Measurements from ENCODE around the gene SLC15A4. TPM values are rescaled to one million over a fixed set of nuclear protein-coding genes. Genes with fewer than 3 reads are reported as not detected.
"Not testable (repeated sequence)": the region's sequence is repeated elsewhere in the genome, so short reads cannot be mapped to it uniquely, and the experiment has no call there.

Gene SLC15A4
- total and polyA plus RNA-seq, 4 experiments from 2014 or later: 2.0 to 14.6 (median 10.0) TPM

DNA sequence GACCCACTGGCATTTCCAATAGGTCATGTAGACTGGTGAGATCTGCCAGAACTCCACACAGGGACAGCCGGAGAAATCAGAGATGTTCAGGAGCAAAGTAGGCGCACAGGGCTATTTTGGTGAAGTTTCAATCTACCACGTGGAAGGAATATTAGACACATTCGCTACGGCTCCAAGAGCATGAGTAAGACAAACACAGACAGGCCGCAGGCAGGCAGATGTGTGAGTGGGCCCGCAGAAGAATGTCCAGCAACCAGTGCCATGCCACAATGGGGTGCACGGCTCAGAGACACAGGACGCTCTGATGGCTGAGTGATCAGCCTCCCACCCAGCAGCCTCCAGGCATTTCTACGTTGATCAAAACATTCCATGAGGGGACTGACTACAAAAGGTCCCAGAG lies 10.4 kb downstream of the SLC15A4 start:
- Histone ChIP-seq H3K36me3 (ENCODE audit: insufficient read depth, low read length) (peaks cover 15% of the 10 kb centered on the region), H3K27me3 (ENCODE audit: insufficient read depth, low read length) (no peaks in the 10 kb centered on the region), H3K27ac (ENCODE audit: low read depth, low read length) (no peak overlapping the region), H3K4me3 (ENCODE audit: low read length in 2 of 2) (no peak overlapping the region), H3K4me1 (ENCODE audit: insufficient read depth, low read length) (peaks cover 39% of the 10 kb centered on the region), H3K9me3 (ENCODE audit: control insufficient read depth in 1 of 2, low read length in 2 of 2) (no peaks in the 10 kb centered on the region)
- H3K27ac Mint-ChIP-seq: no peak overlapping the region
- POLR2A ChIA-PET (ENCODE audit: partially characterized antibody): no interaction called here
- no peak for DNase-seq
- CTCF ChIA-PET (ENCODE audit: partially characterized antibody): no interaction called here
- H3K36me3 Mint-ChIP-seq: peaks cover 35 to 42% of the 10 kb centered on the region in 2 donors
- H3K4me3 Mint-ChIP-seq: no peak overlapping the region
- intact Hi-C loops (cut with micrococcal nuclease): no loop called here
- H3K27me3 Mint-ChIP-seq: no peaks in the 10 kb centered on the region
- H3K4me1 Mint-ChIP-seq: peaks cover 44 to 63% (median 53%) of the 10 kb centered on the region in 4 donors
- no peaks in the 10 kb centered on the region for H3K9me3 Mint-ChIP-seq

DNA sequence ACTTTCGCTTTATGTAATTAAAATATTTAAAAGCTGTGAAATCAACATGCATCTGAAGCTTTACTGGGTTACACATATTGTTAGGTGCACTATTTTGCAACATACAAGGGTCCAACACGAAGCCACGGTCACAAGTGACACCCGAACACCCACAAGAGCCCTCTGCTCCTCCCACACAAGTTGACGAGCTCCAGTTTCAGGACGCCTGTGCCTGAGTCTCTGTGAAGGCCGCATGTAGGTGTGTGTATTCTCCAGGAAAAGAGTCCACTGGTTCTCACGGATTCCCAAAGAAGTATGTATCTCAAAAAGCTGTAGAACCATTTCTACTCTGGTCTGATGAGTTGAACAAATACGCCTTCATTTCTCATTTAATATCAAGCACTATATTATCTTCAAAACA lies 12.0 kb downstream of the SLC15A4 start:
- Histone ChIP-seq H3K4me3 (ENCODE audit: low read length in 2 of 2) (peak overlapping the region in 1 of 2 donors; percentile 29), H3K9me3 (ENCODE audit: control insufficient read depth in 1 of 2, low read length in 2 of 2) (no peaks in the 10 kb centered on the region), H3K27ac (ENCODE audit: low read depth, low read length) (no peak overlapping the region), H3K36me3 (ENCODE audit: insufficient read depth, low read length) (peaks cover 16% of the 10 kb centered on the region), H3K4me1 (ENCODE audit: insufficient read depth, low read length) (peaks cover 32% of the 10 kb centered on the region), H3K27me3 (ENCODE audit: insufficient read depth, low read length) (no peaks in the 10 kb centered on the region)
- intact Hi-C loops (cut with micrococcal nuclease): no loop called here
- no peaks in the 10 kb centered on the region for H3K9me3 Mint-ChIP-seq
- CTCF ChIA-PET (ENCODE audit: partially characterized antibody): no interaction called here
- peak overlapping the region; percentile 37 to 78 (median 62) for H3K4me3 Mint-ChIP-seq
- H3K27me3 Mint-ChIP-seq: no peaks in the 10 kb centered on the region
- POLR2A ChIA-PET (ENCODE audit: partially characterized antibody): no interaction called here
- H3K4me1 Mint-ChIP-seq: peaks cover 33 to 47% (median 39%) of the 10 kb centered on the region in 4 donors
- H3K36me3 Mint-ChIP-seq: peaks cover 44 to 52% of the 10 kb centered on the region in 2 donors
- no peak for DNase-seq
- peak overlapping the region; percentile 43 to 87 (median 72) for H3K27ac Mint-ChIP-seq

DNA sequence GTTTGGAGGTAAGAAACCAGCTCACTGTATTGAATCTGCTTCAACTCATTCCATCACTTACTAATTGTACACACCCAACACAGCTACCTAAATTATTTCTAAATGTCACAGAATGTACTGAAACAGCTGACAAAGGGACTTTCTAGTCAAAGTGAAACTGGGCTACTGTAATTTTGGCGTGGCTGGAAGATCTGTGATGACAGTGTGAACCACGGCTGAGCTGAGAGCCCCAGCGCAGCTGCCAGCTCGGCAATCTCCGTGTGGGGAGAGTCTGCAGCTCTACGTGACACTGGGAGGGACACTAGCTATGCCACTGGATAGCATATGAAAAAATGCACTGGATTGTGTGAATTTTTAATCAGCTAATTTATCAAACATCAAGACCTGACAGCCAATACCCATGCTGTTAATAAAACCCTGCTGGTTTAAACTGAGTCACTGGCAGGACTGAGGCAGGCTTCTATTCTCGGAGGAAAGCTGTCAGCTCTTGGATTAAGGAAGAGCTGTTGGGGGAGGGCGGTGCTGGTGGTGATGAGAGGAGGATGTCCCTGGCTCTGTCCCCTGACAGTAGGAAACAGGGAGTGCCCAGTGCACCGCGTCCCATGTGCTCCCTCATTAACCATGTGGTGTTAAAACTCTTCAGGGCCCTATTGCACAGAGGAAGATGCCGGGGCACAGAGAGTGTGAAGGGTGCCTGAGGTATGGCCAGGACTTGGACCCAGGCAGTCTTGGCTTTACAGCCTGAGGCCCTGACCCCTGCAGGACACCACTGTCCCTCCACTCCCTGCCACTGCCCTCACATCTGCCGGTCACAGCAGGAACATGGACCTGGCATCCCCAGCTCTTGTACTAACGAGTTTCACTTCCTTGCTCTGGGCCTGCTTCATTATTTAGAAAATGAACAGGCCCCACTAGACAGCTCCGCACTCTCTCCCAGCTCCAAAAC lies 13.3 kb downstream of the SLC15A4 start:
- Mint-ChIP-seq H3K27me3 (no peaks in the 10 kb centered on the region), H3K27ac (peak overlapping the region in 6 of 7 donors; percentile 62 to 94 (median 80)), H3K4me1 (peaks cover 31 to 41% (median 34%) of the 10 kb centered on the region in 4 donors), H3K36me3 (peaks cover 51 to 58% of the 10 kb centered on the region in 2 donors), H3K4me3 (peak overlapping the region in 6 of 8 donors; percentile 40 to 67 (median 54)), H3K9me3 (no peaks in the 10 kb centered on the region)
- ChIA-PET POLR2A (ENCODE audit: partially characterized antibody) (interaction anchor here (0.6 kb wide), 1 partner anchor 13 kb away, joined by 3 read pairs; the partner anchor contains the start of gene SLC15A4), CTCF (ENCODE audit: partially characterized antibody) (interaction anchor here (0.9 kb wide), 1 partner anchor 12 kb away, joined by 5 read pairs; no protein-coding TSS in a partner anchor)
- Histone ChIP-seq H3K27me3 (ENCODE audit: insufficient read depth, low read length) (no peaks in the 10 kb centered on the region), H3K9me3 (ENCODE audit: control insufficient read depth in 1 of 2, low read length in 2 of 2) (no peaks in the 10 kb centered on the region), H3K27ac (ENCODE audit: low read depth, low read length) (no peak overlapping the region), H3K36me3 (ENCODE audit: insufficient read depth, low read length) (peaks cover 16% of the 10 kb centered on the region), H3K4me1 (ENCODE audit: insufficient read depth, low read length) (peaks cover 32% of the 10 kb centered on the region), H3K4me3 (ENCODE audit: low read length in 2 of 2) (no peak overlapping the region)
- intact Hi-C loops (cut with micrococcal nuclease): no loop called here
- no peak for DNase-seq

DNA sequence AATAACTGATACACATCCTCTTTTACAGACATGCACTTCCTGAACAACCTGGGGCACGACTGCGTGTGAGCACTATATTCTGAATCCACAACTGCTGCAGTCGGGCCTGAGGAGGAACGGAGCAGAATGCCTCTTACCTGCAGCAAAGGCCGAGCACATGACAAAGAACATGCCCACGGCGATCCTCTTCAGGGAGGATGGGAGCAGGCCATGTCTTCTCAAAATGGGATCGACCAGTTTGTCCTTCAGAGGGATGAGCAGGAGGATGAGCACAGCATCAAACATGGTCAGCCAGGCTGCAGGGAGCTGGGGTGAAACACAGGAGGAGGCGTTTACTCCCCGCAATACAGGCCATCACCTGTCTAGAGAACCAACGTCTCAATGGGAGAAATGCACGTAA lies 15.1 kb downstream of the SLC15A4 start:
- ChIA-PET POLR2A (ENCODE audit: partially characterized antibody) (no interaction called here), CTCF (ENCODE audit: partially characterized antibody) (no interaction called here)
- Histone ChIP-seq H3K27me3 (ENCODE audit: insufficient read depth, low read length) (no peaks in the 10 kb centered on the region), H3K9me3 (ENCODE audit: control insufficient read depth in 1 of 2, low read length in 2 of 2) (no peaks in the 10 kb centered on the region), H3K27ac (ENCODE audit: low read depth, low read length) (no peak overlapping the region), H3K4me1 (ENCODE audit: insufficient read depth, low read length) (peaks cover 32% of the 10 kb centered on the region), H3K4me3 (ENCODE audit: low read length in 2 of 2) (no peak overlapping the region), H3K36me3 (ENCODE audit: insufficient read depth, low read length) (peaks cover 7% of the 10 kb centered on the region)
- Mint-ChIP-seq H3K4me1 (peaks cover 29 to 31% (median 30%) of the 10 kb centered on the region in 4 donors), H3K4me3 (no peak overlapping the region), H3K36me3 (peaks cover 50 to 52% of the 10 kb centered on the region in 2 donors), H3K9me3 (no peaks in the 10 kb centered on the region), H3K27me3 (no peaks in the 10 kb centered on the region), H3K27ac (peak overlapping the region in 2 of 7 donors; percentile 42)
- no peak for DNase-seq
- intact Hi-C loops (cut with micrococcal nuclease): no loop called here

DNA sequence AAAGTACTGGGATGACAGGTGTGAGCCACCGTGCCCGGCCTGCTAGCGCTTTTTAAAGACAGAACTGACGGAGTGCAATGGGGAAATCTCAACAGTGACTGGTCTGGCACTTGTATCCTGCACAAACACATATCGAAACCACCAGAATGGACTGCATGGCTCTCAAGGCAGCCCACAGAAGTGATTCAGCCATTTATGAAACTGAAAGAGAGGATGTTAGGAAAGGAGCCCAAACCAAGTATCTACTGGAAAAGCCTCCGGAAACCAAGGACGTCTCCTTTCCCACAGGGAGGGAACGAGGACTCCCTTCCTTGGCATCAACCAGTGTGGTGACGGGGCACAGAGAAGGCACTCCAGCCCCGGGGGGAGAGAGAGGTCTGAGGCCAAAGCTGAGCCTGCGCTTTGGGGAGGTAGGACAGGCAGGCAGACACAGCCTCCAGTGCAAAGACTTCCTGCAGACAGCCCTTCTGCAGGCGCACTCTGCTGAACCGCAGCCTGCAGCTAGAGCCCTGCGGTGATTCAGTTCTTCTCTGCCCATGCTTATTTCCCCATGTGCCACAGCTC lies 16.5 kb downstream of the SLC15A4 start:
- Mint-ChIP-seq H3K4me1 (peaks cover 25 to 29% (median 28%) of the 10 kb centered on the region in 4 donors), H3K4me3 (no peak overlapping the region), H3K36me3 (peaks cover 52 to 55% of the 10 kb centered on the region in 2 donors), H3K27ac (no peak overlapping the region), H3K9me3 (no peaks in the 10 kb centered on the region), H3K27me3 (no peaks in the 10 kb centered on the region)
- ChIA-PET POLR2A (ENCODE audit: partially characterized antibody) (no interaction called here), CTCF (ENCODE audit: partially characterized antibody) (no interaction called here)
- peaks cover 7% of the 10 kb centered on the region for H3K36me3 ChIP-seq (ENCODE audit: insufficient read depth, low read length)
- H3K27ac ChIP-seq (ENCODE audit: low read depth, low read length): no peak overlapping the region
- H3K4me1 ChIP-seq (ENCODE audit: insufficient read depth, low read length): peaks cover 24% of the 10 kb centered on the region
- no peaks in the 10 kb centered on the region for H3K9me3 ChIP-seq (ENCODE audit: control insufficient read depth in 1 of 2, low read length in 2 of 2)
- no peak overlapping the region for H3K4me3 ChIP-seq (ENCODE audit: low read length in 2 of 2)
- no peak for DNase-seq
- intact Hi-C loops (cut with micrococcal nuclease): no loop called here
- no peaks in the 10 kb centered on the region for H3K27me3 ChIP-seq (ENCODE audit: insufficient read depth, low read length)

DNA sequence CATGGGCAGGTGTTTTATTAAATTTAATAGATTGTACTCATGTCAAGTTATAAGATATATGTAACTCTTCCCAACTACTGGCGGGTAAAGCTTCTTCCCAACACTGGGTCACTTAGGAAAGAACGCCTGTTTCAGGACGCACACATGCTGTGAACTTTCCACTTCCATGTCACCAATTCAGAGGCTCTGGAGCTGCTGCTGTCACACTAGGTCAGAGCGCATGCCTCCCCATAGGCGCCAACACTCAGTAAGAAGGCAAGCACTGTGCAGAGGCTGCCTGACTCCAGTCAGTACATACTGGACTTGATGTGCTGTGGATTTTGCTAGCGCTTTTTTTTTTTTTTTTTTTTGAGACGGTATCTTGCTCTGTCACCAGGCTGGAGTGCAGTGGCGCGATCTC lies 17.2 kb downstream of the SLC15A4 start:
- Histone ChIP-seq H3K4me3 (ENCODE audit: low read length in 2 of 2) (no peak overlapping the region), H3K27ac (ENCODE audit: low read depth, low read length) (no peak overlapping the region), H3K4me1 (ENCODE audit: insufficient read depth, low read length) (peaks cover 19% of the 10 kb centered on the region), H3K9me3 (ENCODE audit: control insufficient read depth in 1 of 2, low read length in 2 of 2) (no peaks in the 10 kb centered on the region), H3K36me3 (ENCODE audit: insufficient read depth, low read length) (peaks cover 7% of the 10 kb centered on the region), H3K27me3 (ENCODE audit: insufficient read depth, low read length) (no peaks in the 10 kb centered on the region)
- Mint-ChIP-seq H3K4me1 (peaks cover 20 to 24% (median 22%) of the 10 kb centered on the region in 4 donors), H3K36me3 (peaks cover 52 to 57% of the 10 kb centered on the region in 2 donors), H3K27ac (peak overlapping the region in 1 of 7 donors; percentile 65), H3K27me3 (no peaks in the 10 kb centered on the region), H3K4me3 (peak overlapping the region in 1 of 8 donors; percentile 42), H3K9me3 (no peaks in the 10 kb centered on the region)
- ChIA-PET CTCF (ENCODE audit: partially characterized antibody) (no interaction called here), POLR2A (ENCODE audit: partially characterized antibody) (no interaction called here)
- intact Hi-C loops (cut with micrococcal nuclease): no loop called here
- no peak for DNase-seq

DNA sequence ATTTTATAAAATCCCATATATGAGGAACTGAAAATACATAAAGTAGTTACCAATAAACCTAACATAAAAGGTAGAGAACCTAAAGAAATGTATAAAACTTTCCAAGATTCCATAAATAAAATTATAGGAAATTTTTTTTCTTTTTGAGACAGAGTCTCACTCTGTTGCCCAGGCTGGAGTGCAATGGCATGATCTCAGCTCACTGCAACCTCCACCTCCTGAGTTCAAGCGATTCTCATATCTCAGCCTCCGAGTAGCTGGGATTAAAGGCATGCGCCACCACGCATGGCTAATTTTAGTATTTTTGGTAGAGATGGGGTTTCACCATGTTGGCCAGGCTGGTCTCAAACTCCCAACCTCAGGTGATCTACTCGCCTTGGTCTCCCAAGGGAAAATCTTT lies 18.4 kb downstream of the SLC15A4 start:
- POLR2A ChIA-PET (ENCODE audit: partially characterized antibody); H3K4me3 ChIP-seq (ENCODE audit: low read length in 2 of 2); H3K27ac ChIP-seq (ENCODE audit: low read depth, low read length); H3K27ac Mint-ChIP-seq; DNase-seq; H3K9me3 ChIP-seq (ENCODE audit: control insufficient read depth in 1 of 2, low read length in 2 of 2); H3K4me3 Mint-ChIP-seq; intact Hi-C loops (cut with micrococcal nuclease); H3K9me3 Mint-ChIP-seq; H3K27me3 ChIP-seq (ENCODE audit: insufficient read depth, low read length); H3K27me3 Mint-ChIP-seq; H3K4me1 ChIP-seq (ENCODE audit: insufficient read depth, low read length): not testable (repeated sequence)
- Mint-ChIP-seq H3K36me3 (peaks cover 63 to 67% of the 10 kb centered on the region in 2 donors), H3K4me1 (peaks cover 10 to 17% (median 11%) of the 10 kb centered on the region in 4 donors)
- peaks cover 11% of the 10 kb centered on the region for H3K36me3 ChIP-seq (ENCODE audit: insufficient read depth, low read length)
- CTCF ChIA-PET (ENCODE audit: partially characterized antibody): interaction anchor here (1.4 kb wide), 1 partner anchor 9 kb away, joined by 3 read pairs; no protein-coding TSS in a partner anchor
